K562 (cell line): ENCODE results near the gene SMCO1. TPM values are rescaled to one million over a fixed set of nuclear protein-coding genes. Genes with fewer than 3 reads are reported as not detected.

Experiments used
- ATF3 ChIP-seq, 2 experiments: fragments of 450-650 bp in 1 of 2; sonication (generic) in 1 of 2; formaldehyde crosslinking in 1 of 2; IDR thresholded peaks in 1 of 2; conservative IDR thresholded peaks in 1 of 2; 2 replicates each; pipeline versions ENCODE4 v1.6.1 to v1.8.1; 2016 to 2023; ENCODE audit warnings: mild to moderate bottlenecking in 2 of 2, moderate library complexity in 2 of 2, inconsistent platforms in 1 of 2, missing genetic modification reagents in 1 of 2
- BHLHE40 ChIP-seq: IDR thresholded peaks from 2 replicates; pipeline ENCODE4 v1.6.1; 2011; ENCODE audit warnings: low read length, improper control_type of control experiment
- CC2D1A ChIP-seq: fragments of 450-650 bp; IDR thresholded peaks from 2 replicates; pipeline ENCODE4 v1.6.1; 2017; ENCODE audit warnings: mild to moderate bottlenecking
- CCNT2 ChIP-seq: IDR thresholded peaks from 2 replicates; pipeline ENCODE4 v1.6.1; 2011; ENCODE audit warnings: borderline replicate concordance, low read depth, mild to moderate bottlenecking, moderate library complexity, mixed read lengths, low read length; ENCODE audit not compliant: insufficient read length; ENCODE audit errors: extremely low read depth
- CHD2 ChIP-seq: IDR thresholded peaks from 2 replicates; pipeline ENCODE4 v1.6.1; 2011; ENCODE audit warnings: low read depth, low read length
- COPS2 ChIP-seq: fragments of 450-650 bp; conservative IDR thresholded peaks from 2 replicates; pipeline ENCODE4 v1.6.1; 2016; ENCODE audit warnings: mild to moderate bottlenecking, moderate library complexity
- DMBX1 ChIP-seq: fragments of 250-450 bp; sonication (Bioruptor Pico); IDR thresholded peaks from 2 replicates; pipeline ENCODE4 v1.8.0; 2022; ENCODE audit warnings: inconsistent platforms, mild to moderate bottlenecking, moderate library complexity, borderline replicate concordance
- DPF2 ChIP-seq: fragments of 450-650 bp; IDR thresholded peaks from 2 replicates; pipeline ENCODE4 v1.6.1; 2016
- ELF1 ChIP-seq: fragments of 200-800 bp; sonication (Bioruptor generic); IDR thresholded peaks from 2 replicates; pipeline ENCODE4 v1.6.1; 2016; ENCODE audit warnings: missing genetic modification characterization, missing compliant biosample characterization
- FOXK2 ChIP-seq, 2 experiments: fragments of 450-650 bp; IDR thresholded peaks in 1 of 2; conservative IDR thresholded peaks in 1 of 2; 2 replicates each; pipeline ENCODE4 v1.6.1; 2016; ENCODE audit warnings: low read depth in 2 of 2, mild to moderate bottlenecking in 1 of 2
- PCBP1 ChIP-seq: fragments of 200-400 bp; formaldehyde crosslinking; IDR thresholded peaks from 2 replicates; pipeline ENCODE4 v1.6.1; 2018; ENCODE audit warnings: mild to moderate bottlenecking, low read depth, low read length; ENCODE audit not compliant: poor library complexity, severe bottlenecking
- POU5F1 ChIP-seq: fragments of 150-350 bp; IDR thresholded peaks from 2 replicates; pipeline ENCODE4 v1.6.1; 2014; ENCODE audit warnings: borderline replicate concordance, low read length, low read depth, mild to moderate bottlenecking; ENCODE audit not compliant: partially characterized antibody
- RBFOX2 ChIP-seq: fragments of 200-400 bp; formaldehyde crosslinking; IDR thresholded peaks from 2 replicates; pipeline ENCODE4 v1.6.1; 2017; ENCODE audit warnings: low read depth, mild to moderate bottlenecking, low read length, moderate library complexity
- SIRT6 ChIP-seq: IDR thresholded peaks from one replicate; pipeline ENCODE4 v1.6.1; 2012; ENCODE audit warnings: low read depth, mild to moderate bottlenecking, control low read depth, inconsistent platforms, low read length, moderate library complexity
- SP1 ChIP-seq: sonication (generic); formaldehyde crosslinking; IDR thresholded peaks from 2 replicates; pipeline ENCODE4 v1.8.1; 2022; ENCODE audit warnings: mild to moderate bottlenecking, missing genetic modification reagents
- TAF1 ChIP-seq: IDR thresholded peaks from 2 replicates; pipeline ENCODE4 v1.6.1; 2011; ENCODE audit warnings: mild to moderate bottlenecking, low read length, moderate library complexity; ENCODE audit not compliant: insufficient read depth, control insufficient read depth, severe bottlenecking; ENCODE audit errors: extremely low read depth
- TBL1XR1 ChIP-seq, 2 experiments: IDR thresholded peaks; 2 replicates each; pipeline ENCODE4 v1.6.1; 2012; ENCODE audit warnings: improper control_type of control experiment in 2 of 2, low read length in 2 of 2, mild to moderate bottlenecking in 1 of 2
- TEAD1 ChIP-seq, 2 experiments: fragments of 450-650 bp in 1 of 2; sonication (generic) in 1 of 2; formaldehyde crosslinking; IDR thresholded peaks; 2 replicates each; pipeline versions ENCODE4 v1.4.0 to v1.8.0; 2020 to 2022; ENCODE audit warnings: mild to moderate bottlenecking in 2 of 2, missing genetic modification reagents in 1 of 2
- ZNF133 ChIP-seq: fragments of 250-450 bp; sonication (Bioruptor Pico); IDR thresholded peaks from 2 replicates; pipeline ENCODE4 v1.4.0; 2020; ENCODE audit warnings: mild to moderate bottlenecking
- polyA plus RNA-seq, 8 experiments: library from polyadenylated mRNA; depleted of rRNA in 4 of 8; stranded (reverse) in 5 of 8; unstranded in 3 of 8; fragments of >200 nt; fragmentation: Nextera tagmentation in 2 of 8; fragmentation: Illumina TruSeq in 1 of 8; extraction: Ambion mirVana in 2 of 8; extraction: Trizol in 1 of 8; gene quantifications; 2 replicates each; pipeline versions ENCODE4 v1.2.1 to v1.2.3, GENCODE V29; 2011 to 2014; ENCODE audit warnings: inconsistent platforms in 1 of 8, missing spikeins in 1 of 8
- total RNA-seq, 7 experiments: library from RNA; depleted of rRNA in 6 of 7; stranded (reverse); fragments of >200 nt in 6 of 7; fragmentation: Illumina TruSeq in 2 of 7; extraction: Trizol in 2 of 7; gene quantifications; 2 replicates each; pipeline versions ENCODE4 v1.2.1 to v1.2.3, GENCODE V29; 2011 to 2021; ENCODE audit warnings: low replicate concordance in 1 of 7
- TF ChIP-seq, protein P1 (sequence below): fragments of 200-800 bp; sonication (Bioruptor generic); IDR thresholded peaks from 2 replicates; pipeline ENCODE4 v1.6.1; 2016; ENCODE audit warnings: missing genetic modification characterization, missing compliant biosample characterization

The SMCO1 gene
- total and polyA plus RNA-seq, 9 of the 15 experiments (the other 6 are each of a cell fraction or from before 2014, with no cell fraction given), result 0.05 to 0.35 (median 0.12) TPM; not detected in 5

GRCh38 chr3:196518966-196519717, 4.0 kb upstream of the SMCO1 start (continued):
- TF ChIP-seq PCBP1, result no peak
- no peak for TF ChIP-seq POU5F1
- no peak for TF ChIP-seq CCNT2
- TF ChIP-seq TEAD1 (CRISPR knock-in tag; IDR thresholded peaks at IDR 0.05), result 0 out of 4 replicates have a peak, but pooled peaks of 1 of the 2 experiments have one; percentile 36
- TF ChIP-seq SP1, result no peak
- peak in 1 of 2 experiments; percentile 28; a peak in 1 of 4 replicates for TF ChIP-seq TBL1XR1 (IDR thresholded peaks at IDR 0.05; ENCODE audit: low read length in 2 of 2)
- TF ChIP-seq BHLHE40, result peak; percentile 80
- TF ChIP-seq COPS2, result no peak
- TF ChIP-seq, protein P1, sequence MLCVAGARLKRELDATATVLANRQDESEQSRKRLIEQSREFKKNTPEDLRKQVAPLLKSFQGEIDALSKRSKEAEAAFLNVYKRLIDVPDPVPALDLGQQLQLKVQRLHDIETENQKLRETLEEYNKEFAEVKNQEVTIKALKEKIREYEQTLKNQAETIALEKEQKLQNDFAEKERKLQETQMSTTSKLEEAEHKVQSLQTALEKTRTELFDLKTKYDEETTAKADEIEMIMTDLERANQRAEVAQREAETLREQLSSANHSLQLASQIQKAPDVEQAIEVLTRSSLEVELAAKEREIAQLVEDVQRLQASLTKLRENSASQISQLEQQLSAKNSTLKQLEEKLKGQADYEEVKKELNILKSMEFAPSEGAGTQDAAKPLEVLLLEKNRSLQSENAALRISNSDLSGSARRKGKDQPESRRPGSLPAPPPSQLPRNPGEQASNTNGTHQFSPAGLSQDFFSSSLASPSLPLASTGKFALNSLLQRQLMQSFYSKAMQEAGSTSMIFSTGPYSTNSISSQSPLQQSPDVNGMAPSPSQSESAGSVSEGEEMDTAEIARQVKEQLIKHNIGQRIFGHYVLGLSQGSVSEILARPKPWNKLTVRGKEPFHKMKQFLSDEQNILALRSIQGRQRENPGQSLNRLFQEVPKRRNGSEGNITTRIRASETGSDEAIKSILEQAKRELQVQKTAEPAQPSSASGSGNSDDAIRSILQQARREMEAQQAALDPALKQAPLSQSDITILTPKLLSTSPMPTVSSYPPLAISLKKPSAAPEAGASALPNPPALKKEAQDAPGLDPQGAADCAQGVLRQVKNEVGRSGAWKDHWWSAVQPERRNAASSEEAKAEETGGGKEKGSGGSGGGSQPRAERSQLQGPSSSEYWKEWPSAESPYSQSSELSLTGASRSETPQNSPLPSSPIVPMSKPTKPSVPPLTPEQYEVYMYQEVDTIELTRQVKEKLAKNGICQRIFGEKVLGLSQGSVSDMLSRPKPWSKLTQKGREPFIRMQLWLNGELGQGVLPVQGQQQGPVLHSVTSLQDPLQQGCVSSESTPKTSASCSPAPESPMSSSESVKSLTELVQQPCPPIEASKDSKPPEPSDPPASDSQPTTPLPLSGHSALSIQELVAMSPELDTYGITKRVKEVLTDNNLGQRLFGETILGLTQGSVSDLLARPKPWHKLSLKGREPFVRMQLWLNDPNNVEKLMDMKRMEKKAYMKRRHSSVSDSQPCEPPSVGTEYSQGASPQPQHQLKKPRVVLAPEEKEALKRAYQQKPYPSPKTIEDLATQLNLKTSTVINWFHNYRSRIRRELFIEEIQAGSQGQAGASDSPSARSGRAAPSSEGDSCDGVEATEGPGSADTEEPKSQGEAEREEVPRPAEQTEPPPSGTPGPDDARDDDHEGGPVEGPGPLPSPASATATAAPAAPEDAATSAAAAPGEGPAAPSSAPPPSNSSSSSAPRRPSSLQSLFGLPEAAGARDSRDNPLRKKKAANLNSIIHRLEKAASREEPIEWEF (CRISPR knock-in tag), result no peak
- TF ChIP-seq TAF1, result no peak
- TF ChIP-seq DMBX1 (CRISPR knock-in tag), result no peak
- TF ChIP-seq SIRT6, result no peak
- TF ChIP-seq CHD2, result no peak
- peak; percentile 52; the same call in 1 of the 2 replicates for TF ChIP-seq CC2D1A
- no peak for TF ChIP-seq ELF1 (tag)
- TF ChIP-seq RBFOX2, result no peak
- TF ChIP-seq ZNF133 (CRISPR knock-in tag), result no peak
- peak; percentile 75 for TF ChIP-seq ATF3 (IDR thresholded peaks at IDR 0.05)
- peak; percentile 79 for TF ChIP-seq ATF3 (CRISPR knock-in tag; conservative IDR thresholded peaks at IDR 0.05)
- TF ChIP-seq FOXK2 (conservative IDR thresholded peaks at IDR 0.05 in 1 of 2, IDR thresholded peaks at IDR 0.05 in 1 of 2; ENCODE audit: low read depth in 2 of 2), result no peak; a peak in 2 of 4 replicates
- peak; percentile 46 for TF ChIP-seq DPF2
